BLaER1 (cell line): ENCODE results near the gene SOAT1.

Experiments used
- H3K27ac ChIP-seq: shearing (Covaris generic); formaldehyde crosslinking; 2 replicates; pipeline ENCODE4 v1.8.1; 2022
- H3K27me3 ChIP-seq: shearing (Covaris generic); formaldehyde crosslinking; 2 replicates; pipeline ENCODE4 v1.8.1; 2022
- H3K36me3 ChIP-seq: shearing (Covaris generic); formaldehyde crosslinking; 2 replicates; pipeline ENCODE4 v1.8.1; 2022
- H3K4me1 ChIP-seq: shearing (Covaris generic); formaldehyde crosslinking; 2 replicates; pipeline ENCODE4 v1.8.1; 2022
- H3K4me2 ChIP-seq: shearing (Covaris generic); formaldehyde crosslinking; 2 replicates; pipeline ENCODE4 v1.8.1; 2022
- H3K4me3 ChIP-seq: shearing (Covaris generic); formaldehyde crosslinking; 2 replicates; pipeline ENCODE4 v1.8.1; 2022
- H3K9ac ChIP-seq: shearing (Covaris generic); formaldehyde crosslinking; 2 replicates; pipeline ENCODE4 v1.8.1; 2022
- H3K9me3 ChIP-seq: shearing (Covaris generic); formaldehyde crosslinking; 2 replicates; pipeline ENCODE4 v1.8.1; 2022
- H4K20me1 ChIP-seq: shearing (Covaris generic); formaldehyde crosslinking; 2 replicates; pipeline ENCODE4 v1.8.1; 2022
- Cebpa-rat ChIP-seq: shearing (Covaris generic); IDR thresholded peaks from 2 replicates; pipeline ENCODE4 v1.8.1; 2022

SOAT1 gene

GRCh38 chr1:179278920-179279319 lies 14.7 kb upstream of the SOAT1 start:
- no peak overlapping the region for H3K27ac ChIP-seq
- no peak for TF ChIP-seq Cebpa-rat

DNA sequence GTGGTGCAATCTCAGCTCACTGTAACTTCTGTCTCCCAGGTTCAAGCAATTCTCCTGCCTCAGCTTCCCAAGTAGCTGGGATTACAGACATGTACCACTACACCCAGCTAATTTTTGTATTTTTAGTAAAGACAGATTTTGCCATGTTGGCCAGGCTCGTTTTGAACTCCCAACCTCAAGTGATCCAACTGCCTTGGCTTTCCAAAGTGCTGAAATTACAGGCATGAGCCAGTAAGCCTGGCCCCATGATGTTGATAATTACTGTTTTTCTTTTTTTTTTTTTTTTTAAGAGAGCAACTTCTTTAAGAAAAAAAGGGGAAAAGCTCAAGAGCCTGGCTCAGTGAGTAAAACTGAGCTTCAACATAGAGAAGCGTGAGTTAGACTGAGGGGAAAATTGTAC lies 9.6 kb upstream of the SOAT1 start:
- TF ChIP-seq Cebpa-rat: no peak
- Histone ChIP-seq H3K4me3 (no peak overlapping the region), H3K9ac (no peak overlapping the region), H3K4me1 (no peaks in the 10 kb centered on the region), H3K27ac (no peak overlapping the region), H3K9me3 (peaks cover 9% of the 10 kb centered on the region), H3K27me3 (no peaks in the 10 kb centered on the region), H3K4me2 (no peak overlapping the region), H3K36me3 (no peaks in the 10 kb centered on the region), H4K20me1 (no peaks in the 10 kb centered on the region)

More at GRCh38 chr1:179278920-179279319, 14.7 kb upstream of the SOAT1 start:
- Histone ChIP-seq H4K20me1 (no peaks in the 10 kb centered on the region), H3K4me1 (no peaks in the 10 kb centered on the region), H3K9me3 (peaks cover 11% of the 10 kb centered on the region), H3K4me3 (no peak overlapping the region), H3K9ac (no peak overlapping the region), H3K4me2 (no peak overlapping the region), H3K36me3 (no peaks in the 10 kb centered on the region), H3K27me3 (no peaks in the 10 kb centered on the region)

GRCh38 chr1:179287946-179288345 lies 5.7 kb upstream of the SOAT1 start:
- Histone ChIP-seq H3K27ac (no peak overlapping the region), H3K9me3 (no peaks in the 10 kb centered on the region), H3K4me1 (no peaks in the 10 kb centered on the region), H3K27me3 (no peaks in the 10 kb centered on the region), H3K4me2 (no peak overlapping the region), H3K9ac (no peak overlapping the region), H3K36me3 (no peaks in the 10 kb centered on the region), H3K4me3 (no peak overlapping the region), H4K20me1 (no peaks in the 10 kb centered on the region)
- TF ChIP-seq Cebpa-rat: no peak

GRCh38 chr1:179288977-179289376 lies 4.6 kb upstream of the SOAT1 start:
- no peak overlapping the region for H3K4me3 ChIP-seq
- no peaks in the 10 kb centered on the region for H4K20me1 ChIP-seq
- no peaks in the 10 kb centered on the region for H3K36me3 ChIP-seq
- H3K4me1 ChIP-seq: no peaks in the 10 kb centered on the region
- no peak for TF ChIP-seq Cebpa-rat
- H3K4me2 ChIP-seq: no peak overlapping the region
- no peak overlapping the region for H3K9ac ChIP-seq
- no peaks in the 10 kb centered on the region for H3K27me3 ChIP-seq
- H3K9me3 ChIP-seq: no peaks in the 10 kb centered on the region
- no peak overlapping the region for H3K27ac ChIP-seq

DNA sequence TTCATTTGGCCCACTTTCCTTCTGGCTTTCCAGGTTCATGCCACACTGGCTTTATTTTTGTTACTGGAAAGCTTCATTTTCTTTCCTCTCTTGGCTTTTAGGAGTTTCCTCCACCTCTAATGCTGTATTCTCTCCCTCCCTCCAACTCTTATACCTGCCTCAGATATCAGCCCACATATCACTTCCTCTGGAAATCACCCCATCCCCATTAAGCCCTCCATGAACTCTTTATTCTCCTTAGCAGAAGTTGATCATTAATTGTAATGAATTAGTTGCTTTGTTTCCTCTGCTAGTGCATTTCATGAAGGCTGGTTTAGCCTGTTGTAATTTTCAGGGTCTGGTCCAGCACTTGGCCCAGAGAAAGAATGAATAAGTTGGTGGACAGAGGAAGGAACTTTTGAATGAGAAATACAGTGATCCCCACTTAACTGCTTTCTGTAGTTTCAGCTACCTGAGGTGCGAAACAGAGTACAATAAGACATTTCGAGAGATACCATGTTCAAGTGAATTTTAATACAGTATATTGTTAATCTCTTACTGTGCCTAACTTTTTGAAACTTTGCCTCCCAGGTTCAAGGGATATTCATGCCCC lies 1.7 kb downstream of the SOAT1 start:
- Histone ChIP-seq H3K9ac (peak overlapping the region; percentile 82; the same call in 1 of the 2 replicates), H3K27me3 (no peaks in the 10 kb centered on the region), H3K27ac (no peak overlapping the region), H4K20me1 (0 out of 2 replicates have a peak, but pooled peaks cover 6% of the 10 kb centered on the region), H3K36me3 (no peaks in the 10 kb centered on the region), H3K9me3 (no peaks in the 10 kb centered on the region), H3K4me1 (peaks cover 22% of the 10 kb centered on the region), H3K4me3 (no peak overlapping the region), H3K4me2 (peak overlapping the region; percentile 75)
- TF ChIP-seq Cebpa-rat: no peak

DNA sequence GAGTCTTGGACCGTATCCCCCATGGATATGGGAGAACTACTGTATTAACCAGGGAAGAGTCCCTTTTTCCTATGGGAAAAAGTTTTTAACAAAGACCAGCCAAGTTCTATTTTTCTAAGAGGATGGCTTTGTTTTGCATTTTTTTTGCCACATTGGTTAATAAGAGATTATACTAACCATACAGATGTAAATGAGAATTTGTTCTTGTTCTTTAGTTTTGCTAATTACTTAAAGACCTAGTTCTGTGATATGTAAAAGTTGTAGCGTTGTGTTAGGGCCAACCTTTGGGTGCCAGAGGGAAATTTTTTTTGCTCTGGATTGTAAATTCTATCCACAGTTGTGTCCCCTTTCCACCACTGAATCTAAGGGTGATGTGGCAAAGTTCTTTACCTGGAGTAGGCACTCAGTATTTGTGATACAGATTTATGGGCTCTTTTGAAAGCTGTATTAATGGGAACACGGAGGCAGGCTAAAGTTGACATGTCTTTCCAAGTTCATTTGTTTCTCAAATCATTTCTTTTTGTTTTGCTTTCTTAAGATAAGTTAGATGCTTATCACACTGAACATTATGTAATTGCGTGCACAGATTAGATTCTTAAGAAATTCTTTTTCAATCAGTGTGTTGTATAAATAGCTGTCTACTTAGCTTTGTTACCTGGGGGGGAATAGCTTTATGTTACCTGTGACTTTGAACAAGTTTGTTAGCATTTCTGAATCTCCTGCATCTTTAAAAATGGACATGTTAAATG lies 2.9 kb downstream of the SOAT1 start:
- H3K4me2 ChIP-seq: no peak overlapping the region
- TF ChIP-seq Cebpa-rat: no peak
- H3K27ac ChIP-seq: no peak overlapping the region
- H3K4me3 ChIP-seq: no peak overlapping the region
- H4K20me1 ChIP-seq: 0 out of 2 replicates have a peak, but pooled peaks cover 6% of the 10 kb centered on the region
- H3K27me3 ChIP-seq: no peaks in the 10 kb centered on the region
- peaks cover 22% of the 10 kb centered on the region for H3K4me1 ChIP-seq
- H3K9ac ChIP-seq: no peak overlapping the region
- H3K36me3 ChIP-seq: no peaks in the 10 kb centered on the region
- H3K9me3 ChIP-seq: no peaks in the 10 kb centered on the region

DNA sequence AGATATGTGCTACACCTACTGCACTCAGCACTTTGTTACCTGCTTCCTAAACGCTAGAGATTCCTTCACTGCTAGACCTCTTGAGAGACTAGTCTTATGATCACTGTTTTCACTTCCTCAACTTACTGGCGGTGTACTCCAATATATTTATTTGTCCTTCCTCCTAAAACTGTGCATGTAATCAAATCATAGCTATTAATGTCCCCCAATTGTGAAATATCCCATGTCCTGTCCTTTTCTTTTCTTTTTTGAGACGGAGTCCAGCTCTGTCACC lies 3.4 kb downstream of the SOAT1 start:
- H3K4me3 ChIP-seq: no peak overlapping the region
- H4K20me1 ChIP-seq: 0 out of 2 replicates have a peak, but pooled peaks cover 6% of the 10 kb centered on the region
- H3K4me2 ChIP-seq: no peak overlapping the region
- H3K27me3 ChIP-seq: no peaks in the 10 kb centered on the region
- H3K27ac ChIP-seq: no peak overlapping the region
- no peaks in the 10 kb centered on the region for H3K9me3 ChIP-seq
- no peak overlapping the region for H3K9ac ChIP-seq
- peaks cover under 1% of the 10 kb centered on the region; the same call in 1 of the 2 replicates for H3K36me3 ChIP-seq
- no peak for TF ChIP-seq Cebpa-rat
- H3K4me1 ChIP-seq: peaks cover 22% of the 10 kb centered on the region

DNA sequence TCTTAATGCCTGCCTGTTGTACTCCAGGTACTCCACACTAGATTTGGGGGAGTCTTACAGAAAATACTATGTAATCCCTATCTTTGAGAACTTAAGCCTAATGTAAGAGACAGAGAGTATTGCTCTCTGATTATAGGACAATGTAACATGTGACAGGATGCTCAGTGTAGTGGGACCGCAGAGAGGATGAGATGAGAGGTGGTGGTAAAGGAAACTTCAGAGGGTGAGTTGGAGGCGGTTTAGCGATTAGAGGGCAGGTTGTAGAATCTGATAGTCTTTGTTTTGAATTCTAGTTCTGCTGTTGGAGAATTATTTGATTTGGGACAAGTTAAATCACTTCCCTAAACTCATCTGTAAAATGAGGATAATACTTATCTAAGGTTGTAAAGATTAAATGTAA lies 5.4 kb downstream of the SOAT1 start:
- no peak for TF ChIP-seq Cebpa-rat

DNA sequence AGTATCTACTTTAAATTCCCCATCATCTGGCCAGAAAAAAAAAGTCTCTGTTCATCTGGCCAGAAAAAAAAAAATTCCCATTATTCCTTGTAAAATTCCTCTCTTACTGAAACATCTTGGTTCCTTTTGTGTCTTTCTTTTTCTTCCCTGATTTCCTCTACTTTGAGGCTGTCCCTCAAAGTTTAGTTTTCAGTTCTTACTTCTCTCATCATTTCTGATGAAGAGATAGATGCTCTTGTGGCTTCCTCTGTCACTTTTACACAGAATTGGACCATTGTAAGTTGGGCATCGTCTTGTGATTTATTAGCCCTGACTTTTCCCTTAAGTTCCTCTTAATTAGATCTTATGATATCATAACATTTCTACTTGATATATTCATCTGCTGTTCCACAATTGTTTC lies 6.5 kb downstream of the SOAT1 start:
- Histone ChIP-seq H3K9me3 (no peaks in the 10 kb centered on the region), H3K27ac (no peak overlapping the region), H3K4me3 (no peak overlapping the region), H3K4me1 (peaks cover 12% of the 10 kb centered on the region), H3K4me2 (no peak overlapping the region), H3K9ac (no peak overlapping the region), H4K20me1 (0 out of 2 replicates have a peak, but pooled peaks cover 5% of the 10 kb centered on the region), H3K36me3 (peaks cover 31% of the 10 kb centered on the region), H3K27me3 (no peaks in the 10 kb centered on the region)
- TF ChIP-seq Cebpa-rat: no peak

More for the DNA sequence above, 5.4 kb downstream of the SOAT1 start:
- H3K27ac ChIP-seq: no peak overlapping the region
- peaks cover 19% of the 10 kb centered on the region for H3K36me3 ChIP-seq
- 0 out of 2 replicates have a peak, but pooled peaks cover 6% of the 10 kb centered on the region for H4K20me1 ChIP-seq
- H3K4me2 ChIP-seq: no peak overlapping the region
- H3K9ac ChIP-seq: no peak overlapping the region
- H3K4me3 ChIP-seq: no peak overlapping the region
- H3K4me1 ChIP-seq: peaks cover 22% of the 10 kb centered on the region
- no peaks in the 10 kb centered on the region for H3K27me3 ChIP-seq
- H3K9me3 ChIP-seq: no peaks in the 10 kb centered on the region

DNA sequence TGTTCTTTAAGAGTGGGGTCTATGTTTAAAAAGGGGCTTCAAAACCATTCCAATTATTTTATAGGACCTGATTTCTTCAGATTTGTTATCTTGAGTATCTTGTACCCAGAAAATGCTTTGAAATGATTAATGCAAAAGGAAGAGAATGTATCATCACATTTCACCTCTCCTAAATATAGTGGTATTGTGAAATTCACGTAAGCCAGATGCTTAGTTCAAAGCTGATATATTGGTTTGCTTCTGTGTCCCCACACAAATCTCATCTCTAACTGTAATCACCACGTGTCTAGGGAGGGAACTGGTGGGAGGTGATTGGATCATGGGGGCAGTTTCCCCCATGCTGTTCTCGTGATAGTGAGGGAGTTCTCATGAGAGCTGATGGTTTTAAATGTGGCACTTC lies 8.5 kb downstream of the SOAT1 start:
- Histone ChIP-seq H3K36me3 (peaks cover 47% of the 10 kb centered on the region), H3K4me1 (0 out of 2 replicates have a peak, but pooled peaks cover under 1% of the 10 kb centered on the region), H3K27ac (no peak overlapping the region), H3K9ac (no peak overlapping the region), H3K27me3 (no peaks in the 10 kb centered on the region), H3K9me3 (no peaks in the 10 kb centered on the region), H3K4me3 (no peak overlapping the region), H3K4me2 (no peak overlapping the region), H4K20me1 (no peaks in the 10 kb centered on the region)
- no peak for TF ChIP-seq Cebpa-rat
